BJ (cell line): ENCODE data around the gene C5orf15. TPM values are rescaled to one million over a fixed set of nuclear protein-coding genes. Genes with fewer than 3 reads are reported as not detected.
"Not testable (repeated sequence)": the region's sequence is repeated elsewhere in the genome, so short reads cannot be mapped to it uniquely, and the experiment has no call there.

Experiments
- CTCF ChIA-PET: fragments of 350-600 bp; formaldehyde crosslinking; extraction: SDS; loops from one replicate; lab custom pipeline; 2021; ENCODE audit warnings: antibody characterized with exemption, inconsistent platforms; lab: Yijun Ruan, JAX
- POLR2A ChIA-PET: fragments of 300-600 bp; sonication (Branson Sonifier 250); formaldehyde crosslinking; extraction: SDS; loops from one replicate; lab custom pipeline; 2021; ENCODE audit warnings: antibody characterized with exemption; lab: Charles Lee
- DNase-seq: peaks from one replicate; pipeline ENCODE4 v3.0.0-alpha.2; 2011; ENCODE audit warnings: low read depth
- H3K27me3 ChIP-seq: 2 replicates; pipeline ENCODE4 v1.6.0; 2011; ENCODE audit warnings: low read length; ENCODE audit not compliant: control insufficient read depth, insufficient read depth
- H3K36me3 ChIP-seq: 2 replicates; pipeline ENCODE4 v1.5.1; 2011; ENCODE audit warnings: low read length; ENCODE audit not compliant: control insufficient read depth, insufficient read depth
- H3K4me3 ChIP-seq: 2 replicates; pipeline ENCODE4 v1.5.1; 2011; ENCODE audit warnings: low read depth, mild to moderate bottlenecking, control low read depth, low read length
- CTCF ChIP-seq: IDR thresholded peaks from 2 replicates; pipeline ENCODE4 v1.5.1; 2011; ENCODE audit warnings: low read depth, mild to moderate bottlenecking, control low read depth, inconsistent platforms, low read length, moderate library complexity; ENCODE audit not compliant: insufficient read depth
- polyA plus RNA-seq: library from polyadenylated mRNA; depleted of rRNA; stranded (reverse); fragments of >200 nt; gene quantifications from 2 replicates; pipeline ENCODE4 v1.2.3, GENCODE V29; 2011

C5orf15 gene
- polyA plus RNA-seq, 1 experiment: 48.1 TPM

DNA sequence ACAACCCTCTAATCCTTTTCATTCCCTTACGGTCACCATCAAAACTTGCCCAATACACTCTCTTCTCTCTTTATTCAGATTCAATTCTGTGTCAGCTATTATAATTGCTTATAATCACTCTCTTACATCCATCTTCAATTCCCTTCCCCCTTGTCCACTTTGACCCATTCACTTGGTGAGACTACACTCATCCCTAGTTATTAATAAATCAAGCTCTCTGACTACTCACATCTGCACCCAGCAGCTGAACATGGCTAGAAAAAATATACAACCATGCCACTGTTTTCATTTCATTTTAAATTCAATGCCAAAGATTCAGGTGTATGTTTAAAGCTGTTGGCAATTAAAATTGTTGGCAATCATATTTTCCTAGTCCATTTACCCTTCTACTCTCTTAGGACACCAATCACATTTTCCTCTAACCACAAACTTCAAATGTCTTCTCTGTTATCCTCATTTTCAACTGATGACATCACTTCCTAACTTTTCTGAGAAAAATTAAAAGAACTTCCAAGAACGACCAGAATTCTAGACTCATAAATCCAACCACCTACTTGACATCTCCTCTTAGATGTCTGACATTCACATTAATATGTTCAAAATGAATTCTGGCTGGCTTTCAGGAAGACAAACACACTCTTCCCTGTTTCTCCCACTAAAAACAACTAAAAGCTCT, 5.5 kb downstream of the C5orf15 start:
- no peaks in the 10 kb centered on the region; the same call in 1 of the 2 replicates for H3K36me3 ChIP-seq
- DNase-seq: peak; percentile 22
- ChIA-PET CTCF (interaction anchor here (1.2 to 1.6 kb wide), 2 partner anchors 10 to 19 kb away, joined by 3 to 5 read pairs; no protein-coding TSS in a partner anchor), POLR2A (interaction anchor here (0.7 kb wide), 1 partner anchor 20 kb away, joined by 3 read pairs; no protein-coding TSS in a partner anchor)
- H3K27me3 ChIP-seq: no peaks in the 10 kb centered on the region
- no peak for TF ChIP-seq CTCF
- no peak overlapping the region for H3K4me3 ChIP-seq

DNA sequence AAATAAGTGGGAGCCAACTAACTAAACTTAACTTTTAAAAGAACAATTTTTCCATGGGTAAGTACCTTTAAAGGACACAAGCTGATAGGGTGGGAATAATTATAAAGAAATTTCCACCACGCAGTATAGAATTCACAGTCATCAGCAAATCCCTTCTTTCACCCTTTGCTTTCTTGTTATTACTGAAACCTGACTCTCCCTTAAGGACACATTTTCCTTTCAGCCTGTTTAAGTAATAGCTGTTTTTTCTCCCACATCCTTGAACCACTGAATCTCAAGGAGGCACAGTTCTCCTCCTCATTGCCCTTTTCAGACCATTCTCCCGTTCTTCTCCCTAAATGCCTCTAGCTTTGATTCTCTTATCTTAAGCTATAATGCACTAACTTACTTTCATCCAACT, 6.3 kb downstream of the C5orf15 start:
- H3K27me3 ChIP-seq: no peaks in the 10 kb centered on the region
- no peaks in the 10 kb centered on the region; the same call in 1 of the 2 replicates for H3K36me3 ChIP-seq
- no peak for DNase-seq
- TF ChIP-seq CTCF: no peak
- CTCF ChIA-PET: interaction anchor here (1.2 to 1.6 kb wide), 2 partner anchors 9 to 20 kb away, joined by 3 to 5 read pairs; no protein-coding TSS in a partner anchor
- POLR2A ChIA-PET: no interaction called here
- no peak overlapping the region for H3K4me3 ChIP-seq

- no peaks in the 10 kb centered on the region; the same call in none of the 2 replicates for H3K36me3 ChIP-seq
- H3K4me3 ChIP-seq: no peak overlapping the region
- CTCF ChIA-PET: no interaction called here
- DNase-seq: no peak
- POLR2A ChIA-PET: no interaction called here
- no peak for TF ChIP-seq CTCF
- no peaks in the 10 kb centered on the region for H3K27me3 ChIP-seq
Observed at GRCh38 chr5:133959643-133960042, 8.8 kb downstream of the C5orf15 start.

GRCh38 chr5:133957591-133957990, 10.8 kb downstream of the C5orf15 start:
- CTCF ChIA-PET: interaction anchor here (0.6 kb wide), 1 partner anchor 851 kb away, joined by 4 read pairs; no protein-coding TSS in a partner anchor
- Histone ChIP-seq H3K4me3 (no peak overlapping the region), H3K27me3 (no peaks in the 10 kb centered on the region), H3K36me3 (no peaks in the 10 kb centered on the region; the same call in none of the 2 replicates)
- no peak for DNase-seq
- TF ChIP-seq CTCF: no peak
- POLR2A ChIA-PET: no interaction called here

- H3K36me3 ChIP-seq: no peaks in the 10 kb centered on the region; the same call in none of the 2 replicates
- DNase-seq: no peak
- TF ChIP-seq CTCF: no peak
- ChIA-PET CTCF (interaction anchor here (0.6 kb wide), 1 partner anchor 850 kb away, joined by 4 read pairs; no protein-coding TSS in a partner anchor), POLR2A (no interaction called here)
- no peaks in the 10 kb centered on the region for H3K27me3 ChIP-seq
- H3K4me3 ChIP-seq: no peak overlapping the region
Observed at GRCh38 chr5:133957080-133957479, 11.3 kb downstream of the C5orf15 start.

GRCh38 chr5:133956196-133956595, 12.2 kb downstream of the C5orf15 start:
- H3K27me3 ChIP-seq, H3K36me3 ChIP-seq, POLR2A ChIA-PET, H3K4me3 ChIP-seq, DNase-seq, CTCF ChIA-PET: not testable (repeated sequence)
